ENCODE results near the gene SEPSECS. TPM values are rescaled to one million over a fixed set of nuclear protein-coding genes. Genes with fewer than 3 reads are reported as not detected.

Gene SEPSECS
- total RNA-seq, 4 donors from 2014 or later, result 5.0 to 25.9 (median 23.6) TPM

DNA sequence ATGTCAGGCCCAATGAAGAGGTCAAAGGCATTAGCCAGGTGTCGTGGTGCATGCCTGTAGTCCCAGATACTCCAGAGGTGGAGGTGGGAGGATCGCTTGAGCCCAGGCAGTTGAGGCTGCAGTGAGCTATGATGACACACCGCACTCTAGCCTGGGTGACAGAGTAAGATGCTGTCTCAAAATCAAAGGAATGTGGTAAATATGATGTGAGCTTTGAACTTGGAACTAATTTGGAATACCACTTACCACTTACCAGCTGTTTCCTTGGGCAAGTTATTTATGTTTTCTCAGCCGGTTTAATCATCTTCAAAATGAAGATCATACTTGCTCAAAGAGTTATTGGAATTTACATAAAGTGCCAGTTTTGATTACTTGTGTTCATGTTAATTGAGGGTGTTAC is 23.8 kb upstream of the SEPSECS start:
- H3K4me3 ChIP-seq, result no peak overlapping the region
- no peaks in the 10 kb centered on the region for H3K36me3 ChIP-seq
- H3K27ac ChIP-seq, result no peak overlapping the region
- DNase-seq, result no peak
- H3K4me1 ChIP-seq, result no peaks in the 10 kb centered on the region
- no peaks in the 10 kb centered on the region for H3K9me3 ChIP-seq
- no peaks in the 10 kb centered on the region for H3K27me3 ChIP-seq
- TF ChIP-seq, protein P1, sequence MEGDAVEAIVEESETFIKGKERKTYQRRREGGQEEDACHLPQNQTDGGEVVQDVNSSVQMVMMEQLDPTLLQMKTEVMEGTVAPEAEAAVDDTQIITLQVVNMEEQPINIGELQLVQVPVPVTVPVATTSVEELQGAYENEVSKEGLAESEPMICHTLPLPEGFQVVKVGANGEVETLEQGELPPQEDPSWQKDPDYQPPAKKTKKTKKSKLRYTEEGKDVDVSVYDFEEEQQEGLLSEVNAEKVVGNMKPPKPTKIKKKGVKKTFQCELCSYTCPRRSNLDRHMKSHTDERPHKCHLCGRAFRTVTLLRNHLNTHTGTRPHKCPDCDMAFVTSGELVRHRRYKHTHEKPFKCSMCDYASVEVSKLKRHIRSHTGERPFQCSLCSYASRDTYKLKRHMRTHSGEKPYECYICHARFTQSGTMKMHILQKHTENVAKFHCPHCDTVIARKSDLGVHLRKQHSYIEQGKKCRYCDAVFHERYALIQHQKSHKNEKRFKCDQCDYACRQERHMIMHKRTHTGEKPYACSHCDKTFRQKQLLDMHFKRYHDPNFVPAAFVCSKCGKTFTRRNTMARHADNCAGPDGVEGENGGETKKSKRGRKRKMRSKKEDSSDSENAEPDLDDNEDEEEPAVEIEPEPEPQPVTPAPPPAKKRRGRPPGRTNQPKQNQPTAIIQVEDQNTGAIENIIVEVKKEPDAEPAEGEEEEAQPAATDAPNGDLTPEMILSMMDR (IDR thresholded peaks at IDR 0.05), result no peak
- no peak for TF ChIP-seq POLR2A (IDR thresholded peaks at IDR 0.05)

DNA sequence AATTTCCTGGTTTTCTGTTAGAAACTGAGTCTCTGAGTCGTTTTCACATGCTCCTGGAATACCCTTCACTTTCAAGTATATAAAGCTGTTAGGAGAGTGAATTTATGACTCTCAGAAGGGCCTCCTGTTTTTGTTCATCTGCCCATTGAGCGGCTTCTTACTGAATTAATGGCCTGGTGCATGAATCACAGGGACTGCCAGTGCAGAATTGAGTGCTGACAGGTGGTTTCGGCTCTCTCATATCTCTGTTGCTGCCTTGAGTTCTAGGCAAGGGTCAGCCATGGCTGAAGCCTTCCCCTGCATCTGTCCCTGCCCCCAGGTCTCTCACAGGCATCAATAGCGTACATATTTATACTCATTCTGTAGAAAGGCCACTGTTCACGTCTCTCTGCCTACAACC is 22.7 kb upstream of the SEPSECS start:
- no peaks in the 10 kb centered on the region for H3K4me1 ChIP-seq
- no peak for DNase-seq
- no peaks in the 10 kb centered on the region for H3K9me3 ChIP-seq
- no peak overlapping the region for H3K27ac ChIP-seq
- no peaks in the 10 kb centered on the region for H3K27me3 ChIP-seq
- TF ChIP-seq, protein P1 (IDR thresholded peaks at IDR 0.05), result no peak
- no peak for TF ChIP-seq POLR2A (IDR thresholded peaks at IDR 0.05)
- no peak overlapping the region for H3K4me3 ChIP-seq
- no peaks in the 10 kb centered on the region for H3K36me3 ChIP-seq

DNA sequence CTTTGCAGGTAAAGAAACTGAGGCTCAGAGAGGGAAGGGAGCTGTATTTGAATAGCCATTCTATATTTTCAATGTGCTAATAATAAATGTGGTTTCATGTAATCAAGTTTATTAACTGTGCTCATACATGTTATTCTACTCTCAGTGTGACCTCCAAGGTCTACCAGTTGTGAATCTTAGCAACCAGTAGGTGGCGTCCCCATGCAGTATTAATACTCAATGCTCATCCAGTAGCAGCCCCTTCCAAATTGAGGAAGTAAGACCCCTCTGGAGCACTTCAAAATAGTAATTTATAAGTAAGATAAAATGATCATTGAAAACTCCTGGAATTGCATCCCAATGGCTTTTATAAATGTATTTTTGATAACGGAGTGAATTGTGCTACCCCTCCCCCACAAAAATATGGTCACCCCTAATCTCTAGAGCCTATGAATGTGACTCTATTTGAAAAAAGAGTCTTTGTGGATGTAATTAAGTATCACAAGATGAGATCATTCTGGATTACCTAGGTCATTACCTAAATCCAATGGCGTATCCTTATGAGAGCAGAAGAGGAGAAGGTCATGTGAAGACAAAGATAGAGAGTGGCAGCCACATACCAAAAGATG is 20.4 kb upstream of the SEPSECS start:
- Histone ChIP-seq H3K9me3 (no peaks in the 10 kb centered on the region), H3K36me3 (no peaks in the 10 kb centered on the region), H3K4me1 (no peaks in the 10 kb centered on the region), H3K27ac (no peak overlapping the region), H3K4me3 (no peak overlapping the region), H3K27me3 (no peaks in the 10 kb centered on the region)
- peak in 2 of 3 donors; percentile 39 to 63 for DNase-seq
- TF ChIP-seq, protein P1 (IDR thresholded peaks at IDR 0.05), result peak; percentile 12 to 69 (median 60)
- TF ChIP-seq POLR2A (IDR thresholded peaks at IDR 0.05), result no peak

DNA sequence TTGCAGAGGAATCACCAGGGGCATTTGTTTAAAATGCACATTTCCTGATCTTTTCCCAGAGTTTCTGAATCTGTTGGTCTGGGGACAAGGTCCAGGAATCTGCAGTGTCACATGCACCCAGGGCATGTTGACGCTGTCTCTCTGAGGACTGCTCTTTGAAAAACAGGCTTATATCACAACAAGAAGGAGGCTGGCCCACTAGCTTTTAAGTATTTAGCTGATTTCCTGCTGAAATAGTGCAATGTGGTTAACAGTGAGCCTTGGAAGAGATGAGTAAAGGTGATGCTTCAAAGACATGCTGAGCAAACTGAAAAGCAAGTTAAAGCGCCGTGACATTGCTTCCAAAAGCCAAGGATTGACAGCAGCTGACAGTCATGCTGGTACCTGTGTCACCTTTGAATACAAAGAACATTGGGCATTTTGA is 18.6 kb upstream of the SEPSECS start:
- TF ChIP-seq, protein P1 (IDR thresholded peaks at IDR 0.05), result no peak
- no peak for TF ChIP-seq POLR2A (IDR thresholded peaks at IDR 0.05)
- H3K9me3 ChIP-seq, result no peaks in the 10 kb centered on the region
- no peak overlapping the region for H3K27ac ChIP-seq
- no peak for DNase-seq
- no peaks in the 10 kb centered on the region for H3K36me3 ChIP-seq
- H3K4me1 ChIP-seq, result no peaks in the 10 kb centered on the region
- H3K27me3 ChIP-seq, result no peaks in the 10 kb centered on the region
- H3K4me3 ChIP-seq, result no peak overlapping the region

DNA sequence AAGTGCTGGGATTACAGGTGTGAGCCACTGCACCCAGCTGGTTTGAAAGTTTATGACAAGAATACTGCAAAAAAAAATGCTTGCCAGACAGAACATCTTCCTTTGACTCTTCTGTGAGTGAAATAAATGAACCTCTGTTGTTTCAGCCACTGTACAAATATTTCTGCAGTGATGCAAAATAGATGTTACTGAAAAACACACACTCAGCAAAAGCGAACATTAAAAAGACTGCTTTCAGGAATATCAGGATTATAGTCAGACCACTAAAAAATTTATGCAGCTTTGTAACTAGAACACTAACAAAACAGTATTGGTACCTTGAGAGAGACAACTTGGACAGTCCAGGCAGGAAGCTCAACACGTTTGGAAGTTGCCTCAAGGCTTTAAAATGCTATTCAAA is 16.9 kb upstream of the SEPSECS start:
- Histone ChIP-seq H3K27me3 (no peaks in the 10 kb centered on the region), H3K9me3 (no peaks in the 10 kb centered on the region), H3K36me3 (no peaks in the 10 kb centered on the region), H3K4me3 (no peak overlapping the region), H3K27ac (no peak overlapping the region), H3K4me1 (no peaks in the 10 kb centered on the region)
- no peak for TF ChIP-seq POLR2A (IDR thresholded peaks at IDR 0.05)
- no peak for DNase-seq

DNA sequence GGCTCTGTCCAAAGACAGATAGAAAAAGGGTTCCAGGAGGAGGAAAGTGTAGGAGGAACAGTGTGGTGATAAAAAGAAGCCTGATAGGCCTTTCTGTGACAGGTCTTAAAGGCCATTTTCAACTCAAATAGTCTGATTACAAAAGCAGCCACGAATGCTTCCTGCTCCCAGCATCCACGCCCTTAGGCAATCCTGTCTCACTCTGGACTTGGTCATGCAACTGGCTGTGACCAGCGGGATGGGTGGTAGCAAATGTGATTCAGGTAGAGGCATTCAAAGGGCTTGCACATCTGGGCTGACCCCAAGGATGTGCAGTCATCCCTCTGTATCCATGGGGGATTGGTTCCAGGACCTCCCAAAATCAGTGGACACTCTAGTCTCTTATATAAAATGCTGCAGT is 14.4 kb upstream of the SEPSECS start:
- Histone ChIP-seq H3K4me1 (no peaks in the 10 kb centered on the region), H3K9me3 (no peaks in the 10 kb centered on the region), H3K27me3 (no peaks in the 10 kb centered on the region), H3K27ac (no peak overlapping the region), H3K4me3 (no peak overlapping the region), H3K36me3 (no peaks in the 10 kb centered on the region)
- no peak for DNase-seq
- no peak for TF ChIP-seq POLR2A (IDR thresholded peaks at IDR 0.05)
- TF ChIP-seq, protein P1 (IDR thresholded peaks at IDR 0.05), result no peak

Data from Peyer's patch (tissue), 4 donors.